Measurements from ENCODE around the gene ANKRD53. TPM values are rescaled to one million over a fixed set of nuclear protein-coding genes. Genes with fewer than 3 reads are reported as not detected.

Gene ANKRD53
- total RNA-seq, 6 donors from 2014 or later: 0.26 to 10.5 (median 1.4) TPM

DNA sequence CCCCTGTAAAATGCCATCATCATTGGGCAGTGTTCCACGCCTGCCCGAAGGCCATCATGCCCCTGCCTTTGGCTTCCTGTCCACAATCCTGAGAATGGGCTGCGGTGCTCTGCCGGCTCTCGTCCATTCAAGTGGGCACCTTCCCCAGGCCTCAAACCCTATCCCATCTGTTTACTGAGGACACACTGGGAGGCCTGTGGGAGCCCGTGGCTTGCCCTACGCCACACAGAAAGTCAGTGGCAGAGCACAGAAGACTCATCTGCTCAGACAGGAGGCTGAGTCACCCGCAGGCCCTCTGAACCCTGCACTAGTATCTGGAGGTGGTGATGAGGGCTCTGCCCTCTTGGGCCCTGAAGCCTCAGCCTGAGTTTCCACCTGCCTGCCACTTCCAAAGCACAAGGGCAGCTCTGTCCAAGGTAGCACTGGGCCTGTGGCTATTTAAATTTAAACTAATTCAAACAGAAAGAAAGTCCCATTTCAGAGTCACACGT lies 19.1 kb upstream of the ANKRD53 start:
- H3K4me1 ChIP-seq: peaks cover 0 to 5% (median 2%) of the 10 kb centered on the region in 4 donors
- peaks cover 0 to 5% (median under 1%) of the 10 kb centered on the region in 4 donors for H3K27me3 ChIP-seq
- DNase-seq (peak in 1 of 2 donors; percentile 8), ATAC-seq (ENCODE audit: low FRiP score in 2 of 2) (no peak)
- H3K27ac ChIP-seq: no peak overlapping the region
- no peaks in the 10 kb centered on the region for H3K9me3 ChIP-seq
- no peaks in the 10 kb centered on the region for H3K36me3 ChIP-seq
- WGBS, 2 donors: 91 to 95% methylated on average over 6 to 9 of the region's 9 CpGs
- TF ChIP-seq, protein P1, sequence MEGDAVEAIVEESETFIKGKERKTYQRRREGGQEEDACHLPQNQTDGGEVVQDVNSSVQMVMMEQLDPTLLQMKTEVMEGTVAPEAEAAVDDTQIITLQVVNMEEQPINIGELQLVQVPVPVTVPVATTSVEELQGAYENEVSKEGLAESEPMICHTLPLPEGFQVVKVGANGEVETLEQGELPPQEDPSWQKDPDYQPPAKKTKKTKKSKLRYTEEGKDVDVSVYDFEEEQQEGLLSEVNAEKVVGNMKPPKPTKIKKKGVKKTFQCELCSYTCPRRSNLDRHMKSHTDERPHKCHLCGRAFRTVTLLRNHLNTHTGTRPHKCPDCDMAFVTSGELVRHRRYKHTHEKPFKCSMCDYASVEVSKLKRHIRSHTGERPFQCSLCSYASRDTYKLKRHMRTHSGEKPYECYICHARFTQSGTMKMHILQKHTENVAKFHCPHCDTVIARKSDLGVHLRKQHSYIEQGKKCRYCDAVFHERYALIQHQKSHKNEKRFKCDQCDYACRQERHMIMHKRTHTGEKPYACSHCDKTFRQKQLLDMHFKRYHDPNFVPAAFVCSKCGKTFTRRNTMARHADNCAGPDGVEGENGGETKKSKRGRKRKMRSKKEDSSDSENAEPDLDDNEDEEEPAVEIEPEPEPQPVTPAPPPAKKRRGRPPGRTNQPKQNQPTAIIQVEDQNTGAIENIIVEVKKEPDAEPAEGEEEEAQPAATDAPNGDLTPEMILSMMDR (IDR thresholded peaks at IDR 0.05): no peak
- TF ChIP-seq POLR2A (IDR thresholded peaks at IDR 0.05) (no peak), POLR2AphosphoS5 (IDR thresholded peaks at IDR 0.05) (no peak), EP300 (IDR thresholded peaks at IDR 0.05) (no peak)
- H3K4me3 ChIP-seq: no peak overlapping the region

DNA sequence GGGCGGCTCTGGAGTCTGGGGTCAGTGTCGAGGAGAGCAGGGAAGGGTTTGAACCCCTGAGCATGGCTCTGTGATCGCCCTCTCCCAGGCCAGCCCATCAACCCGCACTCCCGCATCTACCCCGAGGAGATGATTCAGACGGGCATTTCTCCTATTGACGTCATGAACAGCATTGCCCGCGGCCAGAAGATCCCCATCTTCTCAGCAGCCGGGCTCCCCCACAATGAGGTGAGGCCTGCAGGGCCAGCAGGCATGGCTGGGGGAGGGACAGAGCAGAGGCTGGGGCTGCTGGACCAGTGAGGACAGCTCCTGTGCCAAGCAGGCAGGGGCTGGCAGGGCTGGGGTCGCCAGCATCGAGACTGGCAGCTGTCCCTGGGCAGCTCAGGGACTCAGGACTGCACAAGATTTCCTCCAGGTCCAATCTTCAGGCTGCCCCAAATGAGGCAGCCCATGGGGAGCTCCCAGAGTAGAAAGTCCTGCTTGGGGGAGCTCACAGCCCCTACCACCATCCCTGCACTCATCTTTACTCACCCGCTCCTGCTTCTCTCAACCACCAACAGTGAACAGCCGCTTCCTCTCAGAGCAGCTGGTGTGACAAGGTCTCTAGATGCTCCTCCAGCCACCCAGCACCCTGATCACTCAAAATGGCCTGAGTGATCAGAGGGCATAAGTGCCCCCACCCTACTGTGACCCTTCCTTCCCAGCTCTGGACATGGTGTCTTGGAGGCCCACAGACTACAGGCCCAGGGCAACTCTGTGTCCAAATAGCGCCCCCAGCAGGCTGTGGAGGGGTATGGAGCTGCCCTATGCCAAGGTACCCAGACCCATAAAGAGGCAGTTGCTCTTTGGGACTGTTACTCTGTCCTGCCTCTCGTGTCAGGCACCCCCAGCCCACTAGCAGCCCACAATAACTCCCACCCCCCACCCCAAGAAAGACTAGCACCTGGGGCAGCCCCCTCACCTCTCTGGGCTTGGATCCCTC lies 18.3 kb upstream of the ANKRD53 start:
- Histone ChIP-seq H3K27me3 (peaks cover 0 to 7% (median 4%) of the 10 kb centered on the region in 4 donors), H3K9me3 (no peaks in the 10 kb centered on the region), H3K4me3 (no peak overlapping the region), H3K4me1 (peaks cover 5 to 12% (median 7%) of the 10 kb centered on the region in 4 donors), H3K36me3 (no peaks in the 10 kb centered on the region), H3K27ac (no peak overlapping the region)
- WGBS, 2 donors: 87 to 92% methylated on average over 9 to 17 of the region's 17 CpGs
- ATAC-seq (ENCODE audit: low FRiP score in 2 of 2): no peak
- TF ChIP-seq, protein P1 (IDR thresholded peaks at IDR 0.05): no peak
- no peak for TF ChIP-seq POLR2AphosphoS5 (IDR thresholded peaks at IDR 0.05)
- TF ChIP-seq EP300 (IDR thresholded peaks at IDR 0.05): no peak
- TF ChIP-seq POLR2A (IDR thresholded peaks at IDR 0.05): no peak
- DNase-seq: peak; percentile 11 to 38

DNA sequence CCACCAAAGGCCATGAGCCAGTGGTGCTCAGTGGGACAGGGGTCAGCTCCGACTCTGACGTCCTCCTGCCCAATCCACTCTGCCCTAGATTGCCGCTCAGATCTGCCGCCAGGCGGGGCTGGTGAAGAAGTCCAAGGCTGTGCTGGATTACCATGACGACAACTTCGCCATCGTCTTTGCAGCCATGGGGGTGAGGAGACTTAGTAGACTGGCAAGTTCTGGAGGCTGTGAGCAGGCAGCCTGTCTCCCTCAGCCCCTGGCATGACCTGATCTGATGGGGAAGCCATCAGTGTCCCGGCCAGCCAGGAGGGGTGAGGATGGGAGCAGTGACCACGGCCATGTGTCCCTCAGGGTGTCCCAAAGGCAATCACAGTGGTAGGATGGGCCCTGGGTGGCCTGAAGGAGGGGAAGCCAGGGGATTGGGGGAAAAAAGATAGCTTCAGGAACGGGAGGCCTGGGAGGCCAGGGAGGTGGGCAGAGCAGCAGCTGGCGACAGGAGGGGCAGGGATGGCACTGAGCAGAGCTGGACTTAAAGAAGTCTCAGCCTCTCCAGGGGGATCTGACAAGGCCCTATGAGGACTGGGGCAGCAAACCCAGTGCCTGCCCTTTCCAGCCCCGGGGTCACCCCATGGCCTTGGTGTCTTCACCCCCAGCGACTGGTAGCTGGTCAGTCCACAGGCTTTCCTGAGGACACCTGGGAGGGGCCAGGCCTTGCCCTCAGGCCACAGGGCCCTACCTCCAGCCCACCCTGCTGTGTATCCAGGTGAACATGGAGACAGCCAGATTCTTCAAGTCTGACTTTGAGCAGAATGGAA lies 17.4 kb upstream of the ANKRD53 start:
- 76 to 86% methylated on average over 6 to 11 of the region's 14 CpGs for WGBS, 2 donors
- DNase-seq: peak; percentile 12 to 44
- Histone ChIP-seq H3K27me3 (peaks cover 0 to 7% (median 4%) of the 10 kb centered on the region in 4 donors), H3K4me1 (peaks cover 5 to 16% (median 10%) of the 10 kb centered on the region in 4 donors), H3K27ac (no peak overlapping the region), H3K36me3 (no peaks in the 10 kb centered on the region), H3K9me3 (no peaks in the 10 kb centered on the region), H3K4me3 (no peak overlapping the region)
- TF ChIP-seq POLR2A (IDR thresholded peaks at IDR 0.05): no peak
- no peak for ATAC-seq (ENCODE audit: low FRiP score in 2 of 2)

DNA sequence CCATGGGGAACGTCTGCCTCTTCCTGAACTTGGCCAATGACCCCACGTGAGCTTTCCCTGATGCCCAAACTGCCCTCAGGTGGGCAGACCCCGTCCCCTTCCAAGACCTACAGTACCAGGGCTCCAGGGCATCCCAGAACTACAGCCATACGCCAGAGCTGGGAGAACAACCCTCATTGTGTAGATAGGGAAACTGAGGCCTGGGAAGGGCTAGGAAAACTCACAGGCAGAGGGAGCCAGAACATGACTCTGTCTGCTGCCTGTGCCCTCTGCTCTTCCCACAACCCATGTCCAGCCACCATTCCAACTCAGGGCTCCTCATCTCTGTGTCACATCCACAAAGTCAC lies 16.8 kb upstream of the ANKRD53 start:
- peaks cover 0 to 7% (median 4%) of the 10 kb centered on the region in 4 donors for H3K27me3 ChIP-seq
- DNase-seq (no peak), ATAC-seq (ENCODE audit: low FRiP score in 2 of 2) (no peak)
- H3K4me1 ChIP-seq: peaks cover 5 to 16% (median 10%) of the 10 kb centered on the region in 4 donors
- no peak overlapping the region for H3K27ac ChIP-seq
- WGBS, 2 donors: 80 to 85% methylated on average over 2 to 4 of the region's 4 CpGs
- H3K36me3 ChIP-seq: no peaks in the 10 kb centered on the region
- TF ChIP-seq, protein P1 (IDR thresholded peaks at IDR 0.05): no peak
- no peak for TF ChIP-seq POLR2AphosphoS5 (IDR thresholded peaks at IDR 0.05)
- TF ChIP-seq POLR2A (IDR thresholded peaks at IDR 0.05): no peak
- TF ChIP-seq EP300 (IDR thresholded peaks at IDR 0.05): no peak
- H3K4me3 ChIP-seq: no peak overlapping the region
- H3K9me3 ChIP-seq: no peaks in the 10 kb centered on the region

Measured in upper lobe of left lung (tissue), 6 donors.